ENCODE measurements around the gene GPATCH8.

GPATCH8 gene

DNA sequence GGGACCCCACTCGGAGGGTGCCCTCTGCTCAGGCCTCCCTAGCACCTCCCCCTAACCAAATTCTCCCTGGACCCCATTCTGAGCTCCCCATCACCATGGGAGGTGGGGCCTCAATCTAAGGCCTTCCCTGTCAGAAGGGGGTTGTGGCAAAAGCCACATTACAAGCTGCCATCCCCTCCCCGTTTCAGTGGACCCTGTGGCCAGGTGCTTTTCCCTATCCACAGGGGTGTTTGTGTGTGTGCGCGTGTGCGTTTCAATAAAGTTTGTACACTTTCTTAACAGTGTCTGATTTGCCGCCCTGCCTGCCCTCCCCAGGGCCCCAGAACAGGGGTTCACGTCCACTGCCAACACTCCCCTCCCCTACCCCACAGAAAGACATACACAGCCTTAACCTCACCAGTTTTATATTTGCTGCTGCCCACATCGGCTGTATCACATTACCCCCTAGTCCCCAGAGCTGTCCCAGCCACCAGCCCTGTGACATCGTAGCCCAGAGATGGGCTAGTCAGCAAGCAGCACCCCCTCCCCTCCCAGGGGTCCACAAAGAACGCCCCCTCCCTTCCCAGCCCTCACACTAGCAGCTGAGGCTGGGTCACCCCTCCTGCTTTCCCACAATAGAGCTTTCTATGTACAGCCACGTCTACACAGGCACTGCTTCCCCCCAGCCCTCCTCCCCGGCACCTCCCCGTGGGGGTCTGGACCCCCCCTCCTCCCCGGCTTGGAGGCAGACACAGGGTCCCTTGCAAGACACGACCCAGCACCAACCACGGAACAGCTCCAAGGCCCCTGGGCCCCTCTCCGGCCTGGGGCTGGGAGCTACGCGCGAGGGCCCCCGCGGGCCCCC is 150.2 kb downstream of the GPATCH8 start:
- TF ChIP-seq, protein P1, sequence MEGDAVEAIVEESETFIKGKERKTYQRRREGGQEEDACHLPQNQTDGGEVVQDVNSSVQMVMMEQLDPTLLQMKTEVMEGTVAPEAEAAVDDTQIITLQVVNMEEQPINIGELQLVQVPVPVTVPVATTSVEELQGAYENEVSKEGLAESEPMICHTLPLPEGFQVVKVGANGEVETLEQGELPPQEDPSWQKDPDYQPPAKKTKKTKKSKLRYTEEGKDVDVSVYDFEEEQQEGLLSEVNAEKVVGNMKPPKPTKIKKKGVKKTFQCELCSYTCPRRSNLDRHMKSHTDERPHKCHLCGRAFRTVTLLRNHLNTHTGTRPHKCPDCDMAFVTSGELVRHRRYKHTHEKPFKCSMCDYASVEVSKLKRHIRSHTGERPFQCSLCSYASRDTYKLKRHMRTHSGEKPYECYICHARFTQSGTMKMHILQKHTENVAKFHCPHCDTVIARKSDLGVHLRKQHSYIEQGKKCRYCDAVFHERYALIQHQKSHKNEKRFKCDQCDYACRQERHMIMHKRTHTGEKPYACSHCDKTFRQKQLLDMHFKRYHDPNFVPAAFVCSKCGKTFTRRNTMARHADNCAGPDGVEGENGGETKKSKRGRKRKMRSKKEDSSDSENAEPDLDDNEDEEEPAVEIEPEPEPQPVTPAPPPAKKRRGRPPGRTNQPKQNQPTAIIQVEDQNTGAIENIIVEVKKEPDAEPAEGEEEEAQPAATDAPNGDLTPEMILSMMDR (IDR thresholded peaks at IDR 0.05; ENCODE audit: extremely low read depth, insufficient read depth, missing control alignments) = no peak
- in situ Hi-C loops (cut with MboI; ENCODE audit: low pct_unique_long_range_greater_than_20kb, low sequenced_read_pairs, unreplicated experiment) = no loop called here
- peak; percentile 35 for DNase-seq (ENCODE audit: low spot score)

DNA sequence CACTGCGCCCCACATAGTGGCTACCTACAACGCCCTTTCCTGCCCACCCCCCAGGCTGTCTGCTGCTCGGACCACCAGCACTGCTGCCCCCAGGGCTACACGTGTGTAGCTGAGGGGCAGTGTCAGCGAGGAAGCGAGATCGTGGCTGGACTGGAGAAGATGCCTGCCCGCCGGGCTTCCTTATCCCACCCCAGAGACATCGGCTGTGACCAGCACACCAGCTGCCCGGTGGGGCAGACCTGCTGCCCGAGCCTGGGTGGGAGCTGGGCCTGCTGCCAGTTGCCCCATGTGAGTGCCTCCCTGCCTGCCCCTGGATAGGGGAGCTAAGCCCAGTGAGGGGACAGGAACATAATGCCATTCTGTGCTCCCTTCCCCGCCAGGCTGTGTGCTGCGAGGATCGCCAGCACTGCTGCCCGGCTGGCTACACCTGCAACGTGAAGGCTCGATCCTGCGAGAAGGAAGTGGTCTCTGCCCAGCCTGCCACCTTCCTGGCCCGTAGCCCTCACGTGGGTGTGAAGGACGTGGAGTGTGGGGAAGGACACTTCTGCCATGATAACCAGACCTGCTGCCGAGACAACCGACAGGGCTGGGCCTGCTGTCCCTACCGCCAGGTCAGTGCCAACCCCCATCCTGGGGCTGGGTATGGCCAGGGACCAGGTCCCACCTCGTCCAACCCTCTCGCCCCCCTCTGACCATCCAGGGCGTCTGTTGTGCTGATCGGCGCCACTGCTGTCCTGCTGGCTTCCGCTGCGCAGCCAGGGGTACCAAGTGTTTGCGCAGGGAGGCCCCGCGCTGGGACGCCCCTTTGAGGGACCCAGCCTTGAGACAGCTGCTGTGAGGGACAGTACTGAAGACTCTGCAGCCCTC is 151.0 kb downstream of the GPATCH8 start:
- DNase-seq (ENCODE audit: low spot score) = no peak

DNA sequence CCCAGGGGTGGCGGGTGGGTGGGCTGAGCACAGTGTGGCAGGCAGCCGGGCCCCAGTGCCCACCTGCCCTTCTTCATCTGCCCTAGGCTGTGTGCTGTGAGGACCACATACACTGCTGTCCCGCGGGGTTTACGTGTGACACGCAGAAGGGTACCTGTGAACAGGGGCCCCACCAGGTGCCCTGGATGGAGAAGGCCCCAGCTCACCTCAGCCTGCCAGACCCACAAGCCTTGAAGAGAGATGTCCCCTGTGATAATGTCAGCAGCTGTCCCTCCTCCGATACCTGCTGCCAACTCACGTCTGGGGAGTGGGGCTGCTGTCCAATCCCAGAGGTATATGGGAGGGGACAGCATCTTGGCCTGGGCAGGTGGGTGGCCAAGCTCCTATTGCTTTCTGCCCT is 151.7 kb downstream of the GPATCH8 start:
- TF ChIP-seq, protein P1 (IDR thresholded peaks at IDR 0.05; ENCODE audit: extremely low read depth, insufficient read depth, missing control alignments) = no peak
- in situ Hi-C loops (cut with MboI; ENCODE audit: low pct_unique_long_range_greater_than_20kb, low sequenced_read_pairs, unreplicated experiment) = no loop called here
- no peak for DNase-seq (ENCODE audit: low spot score)

More for the DNA sequence above, 151.0 kb downstream of the GPATCH8 start:
- TF ChIP-seq, protein P1 (IDR thresholded peaks at IDR 0.05; ENCODE audit: extremely low read depth, insufficient read depth, missing control alignments) = no peak
- in situ Hi-C loops (cut with MboI; ENCODE audit: low pct_unique_long_range_greater_than_20kb, low sequenced_read_pairs, unreplicated experiment) = no loop called here

DNA sequence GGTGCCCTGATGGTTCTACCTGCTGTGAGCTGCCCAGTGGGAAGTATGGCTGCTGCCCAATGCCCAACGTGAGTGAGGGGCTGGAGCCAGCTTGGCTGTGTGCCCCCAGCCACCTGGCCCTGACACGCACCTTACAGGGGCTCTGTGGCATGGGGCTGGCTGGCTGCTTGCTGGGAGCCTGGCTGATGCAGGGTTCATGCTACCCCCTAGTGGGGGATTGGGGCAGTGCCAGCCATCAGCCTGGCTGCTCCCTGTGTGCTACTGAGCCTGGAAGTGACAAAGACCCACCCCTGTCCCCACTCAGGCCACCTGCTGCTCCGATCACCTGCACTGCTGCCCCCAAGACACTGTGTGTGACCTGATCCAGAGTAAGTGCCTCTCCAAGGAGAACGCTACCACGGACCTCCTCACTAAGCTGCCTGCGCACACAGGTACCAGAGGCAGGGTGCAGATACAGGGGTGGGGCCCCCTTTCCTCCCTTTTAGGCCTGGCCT is 152.4 kb downstream of the GPATCH8 start:
- TF ChIP-seq, protein P1 (IDR thresholded peaks at IDR 0.05; ENCODE audit: extremely low read depth, insufficient read depth, missing control alignments) = peak; percentile 88
- in situ Hi-C loops (cut with MboI; ENCODE audit: low pct_unique_long_range_greater_than_20kb, low sequenced_read_pairs, unreplicated experiment) = no loop called here
- DNase-seq (ENCODE audit: low spot score) = peak; percentile 86

DNA sequence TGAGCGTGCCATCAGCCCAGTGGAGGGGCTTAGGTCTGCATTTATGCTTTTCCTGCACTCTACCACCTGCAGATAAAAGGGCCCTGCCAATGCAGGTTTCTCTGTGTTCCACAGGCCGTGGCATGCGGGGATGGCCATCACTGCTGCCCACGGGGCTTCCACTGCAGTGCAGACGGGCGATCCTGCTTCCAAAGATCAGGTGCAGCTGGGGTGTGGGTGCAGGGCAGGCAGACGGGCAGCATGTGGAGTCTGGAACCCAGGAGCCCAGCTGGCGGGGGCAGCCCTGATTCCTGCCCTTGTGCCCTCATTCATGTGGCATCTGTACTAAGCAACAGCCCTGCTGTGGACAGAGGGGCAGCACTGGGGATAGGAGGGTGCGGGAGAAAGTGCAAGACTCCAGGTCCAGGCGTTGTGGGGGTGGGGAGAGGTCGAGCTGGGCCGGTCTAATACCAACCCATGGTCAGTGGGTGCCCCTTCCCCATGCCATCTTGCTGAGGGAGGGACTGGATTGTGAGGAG is 153.6 kb downstream of the GPATCH8 start:
- in situ Hi-C loops (cut with MboI; ENCODE audit: low pct_unique_long_range_greater_than_20kb, low sequenced_read_pairs, unreplicated experiment) = no loop called here
- TF ChIP-seq, protein P1 (IDR thresholded peaks at IDR 0.05; ENCODE audit: extremely low read depth, insufficient read depth, missing control alignments) = no peak
- DNase-seq (ENCODE audit: low spot score) = no peak

DNA sequence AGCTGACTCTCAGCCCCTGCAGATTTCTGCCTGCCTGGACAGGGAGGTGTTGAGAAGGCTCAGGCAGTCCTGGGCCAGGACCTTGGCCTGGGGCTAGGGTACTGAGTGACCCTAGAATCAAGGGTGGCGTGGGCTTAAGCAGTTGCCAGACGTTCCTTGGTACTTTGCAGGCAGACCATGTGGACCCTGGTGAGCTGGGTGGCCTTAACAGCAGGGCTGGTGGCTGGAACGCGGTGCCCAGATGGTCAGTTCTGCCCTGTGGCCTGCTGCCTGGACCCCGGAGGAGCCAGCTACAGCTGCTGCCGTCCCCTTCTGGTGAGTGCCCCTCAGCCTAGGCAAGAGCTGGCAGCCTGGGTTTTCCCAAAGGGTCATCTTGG is 154.2 kb downstream of the GPATCH8 start:
- TF ChIP-seq, protein P1 (IDR thresholded peaks at IDR 0.05; ENCODE audit: extremely low read depth, insufficient read depth, missing control alignments) = no peak
- DNase-seq (ENCODE audit: low spot score) = no peak
- in situ Hi-C loops (cut with MboI; ENCODE audit: low pct_unique_long_range_greater_than_20kb, low sequenced_read_pairs, unreplicated experiment) = no loop called here

Measured in GM13977 (cell line).